H1 (cell line): ENCODE measurements around the gene COPG1.

Experiments used
- CBX5 ChIP-seq: fragments of 300-800, 300-1000 bp; sonication (generic); IDR thresholded peaks from 2 replicates; pipeline ENCODE4 v1.7.1; 2016; ENCODE audit warnings: antibody characterized with exemption, low read length, low read depth
- CTCF ChIP-seq, 3 experiments: IDR thresholded peaks; 1 replicate in 2 of 3; 2 replicates in 1 of 3; pipeline versions ENCODE4 v1.5.1 to v1.6.1; 2011; ENCODE audit warnings: low read length in 3 of 3, mild to moderate bottlenecking in 3 of 3, inconsistent platforms in 2 of 3, low read depth in 1 of 3, moderate library complexity in 1 of 3; ENCODE audit not compliant: insufficient read depth in 1 of 3; ENCODE audit errors: control extremely low read depth in 1 of 3
- EGR1 ChIP-seq: IDR thresholded peaks from 2 replicates; pipeline ENCODE4 v1.6.1; 2011; ENCODE audit warnings: low read depth, low read length, borderline replicate concordance
- EP300 ChIP-seq, 2 experiments: IDR thresholded peaks; 1 replicate in 1 of 2; 2 replicates in 1 of 2; pipeline ENCODE4 v1.6.1; 2011 to 2012; ENCODE audit warnings: low read depth in 2 of 2, low read length in 2 of 2, mild to moderate bottlenecking in 2 of 2, borderline replicate concordance in 1 of 2, inconsistent platforms in 1 of 2, moderate library complexity in 1 of 2
- HDAC2 ChIP-seq, 2 experiments: fragments of 300-600 bp in 1 of 2; sonication (generic) in 1 of 2; IDR thresholded peaks; 2 replicates each; pipeline ENCODE4 v1.6.1; 2011 to 2012; ENCODE audit warnings: low read depth in 2 of 2, low read length in 2 of 2, mild to moderate bottlenecking in 2 of 2, moderate library complexity in 2 of 2, borderline replicate concordance in 1 of 2, inconsistent platforms in 1 of 2
- POLR2A ChIP-seq, 2 experiments: IDR thresholded peaks; 1 replicate in 1 of 2; 2 replicates in 1 of 2; pipeline ENCODE4 v1.6.1; 2011; ENCODE audit warnings: low read depth in 2 of 2, low read length in 2 of 2, mild to moderate bottlenecking in 2 of 2; ENCODE audit errors: control extremely low read depth in 1 of 2
- POLR2AphosphoS5 ChIP-seq: IDR thresholded peaks from 2 replicates; pipeline ENCODE4 v1.6.1; 2011; ENCODE audit warnings: low read depth, low read length
- SIX5 ChIP-seq: IDR thresholded peaks from 2 replicates; pipeline ENCODE4 v1.6.1; 2011; ENCODE audit warnings: mild to moderate bottlenecking, low read depth, low read length
- SP1 ChIP-seq: IDR thresholded peaks from 2 replicates; pipeline ENCODE4 v1.6.1; 2011; ENCODE audit warnings: low read depth, low read length
- TEAD4 ChIP-seq: IDR thresholded peaks from 2 replicates; pipeline ENCODE4 v1.6.1; 2012; ENCODE audit warnings: low read depth, low read length, inconsistent platforms, mixed read lengths
- ZNF274 ChIP-seq: IDR thresholded peaks from 2 replicates; pipeline ENCODE4 v1.7.0; 2012; ENCODE audit warnings: low read length, borderline replicate concordance; ENCODE audit errors: extremely low read depth

DNA sequence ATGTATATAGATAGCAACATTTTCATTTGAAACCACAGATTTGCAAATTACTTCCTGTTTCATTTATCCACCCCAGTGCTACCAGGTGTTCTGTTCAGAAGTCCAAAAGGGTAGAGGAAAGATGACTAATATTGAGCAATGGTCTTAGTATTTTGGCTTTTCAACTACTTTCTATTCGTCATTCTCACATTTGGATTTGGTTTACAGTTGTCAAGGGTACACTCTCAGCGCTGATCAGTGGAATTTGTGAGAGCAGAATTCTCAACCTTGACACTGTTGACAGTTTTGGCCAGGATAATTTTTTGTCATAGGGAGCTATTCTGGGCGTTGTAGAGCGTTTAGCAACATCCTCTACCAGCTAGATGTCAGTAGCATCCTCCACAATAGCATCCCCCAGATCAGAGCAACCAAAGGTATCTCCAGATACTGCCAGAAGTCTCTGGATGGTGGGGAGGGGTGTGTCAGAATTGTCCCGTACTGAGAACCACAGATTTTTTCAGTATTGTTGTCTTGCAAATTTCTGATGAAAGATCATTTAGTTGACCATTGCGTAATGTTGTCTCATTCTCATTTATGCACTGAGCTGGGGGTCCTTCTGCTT is 33.4 kb downstream of the COPG1 start:
- no peak for TF ChIP-seq CBX5
- TF ChIP-seq CTCF (IDR thresholded peaks at IDR 0.05; ENCODE audit: control extremely low read depth in 1 of 3, insufficient read depth in 1 of 3, low read depth in 1 of 3, low read length in 3 of 3), result no peak
- TF ChIP-seq SIX5, result no peak
- TF ChIP-seq EP300 (IDR thresholded peaks at IDR 0.05; ENCODE audit: borderline replicate concordance in 1 of 2, low read depth in 2 of 2, low read length in 2 of 2), result no peak
- TF ChIP-seq POLR2AphosphoS5, result no peak
- TF ChIP-seq POLR2A (IDR thresholded peaks at IDR 0.05; ENCODE audit: control extremely low read depth in 1 of 2, low read depth in 2 of 2, low read length in 2 of 2), result no peak
- no peak for TF ChIP-seq EGR1
- no peak for TF ChIP-seq ZNF274
- TF ChIP-seq TEAD4, result no peak
- no peak for TF ChIP-seq SP1
- TF ChIP-seq HDAC2 (IDR thresholded peaks at IDR 0.05; ENCODE audit: borderline replicate concordance in 1 of 2, low read depth in 2 of 2, low read length in 2 of 2), result no peak
